Measurements from ENCODE around the gene BZW2.

The BZW2 gene

DNA sequence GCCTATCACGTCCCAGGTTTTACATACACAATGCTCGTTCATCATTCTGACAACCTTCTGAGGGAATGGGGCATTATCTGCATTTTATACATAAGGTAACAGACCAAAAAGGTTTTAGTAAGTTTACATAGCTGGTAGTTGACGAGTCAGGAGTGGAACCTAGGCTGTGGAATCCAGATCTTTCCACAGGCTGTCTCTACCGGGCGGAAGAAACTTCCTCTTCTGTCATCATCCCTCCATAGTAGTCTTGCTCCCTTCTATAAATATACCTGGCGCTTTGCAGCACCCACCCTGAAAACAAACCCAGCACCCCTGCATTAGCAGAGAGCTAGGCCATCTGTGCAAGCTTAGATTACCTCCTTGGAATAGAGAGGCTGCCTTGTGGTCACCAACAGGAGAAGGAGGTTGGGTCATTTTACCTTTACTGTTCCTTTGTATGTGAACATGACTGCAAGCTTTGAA, 108.9 kb downstream of the BZW2 start:
- no peak for DNase-seq

DNA sequence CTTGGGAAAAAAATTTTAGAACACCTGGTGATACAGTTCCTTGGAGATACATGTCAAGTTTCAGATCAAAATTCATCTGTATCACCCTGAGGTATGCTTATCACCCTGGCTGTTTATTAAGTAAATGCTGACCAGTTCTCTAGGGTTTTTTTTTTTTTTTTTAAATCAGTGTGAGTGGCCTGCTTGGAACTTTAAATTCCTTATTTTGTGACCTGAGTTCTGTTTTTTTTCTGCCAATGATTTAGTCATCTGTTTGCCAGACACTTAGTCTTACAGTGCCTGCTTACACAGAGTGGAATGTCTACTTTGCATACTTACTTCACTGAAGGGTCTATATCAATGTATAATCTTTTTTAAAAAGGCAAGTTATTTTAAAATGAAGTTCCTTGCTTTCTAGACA, 109.4 kb downstream of the BZW2 start:
- DNase-seq: no peak

Measured in activated CD4-positive, CD25-positive, alpha-beta regulatory T cell (primary cell).